ENCODE data around the gene DNAJC15.
"Not testable (repeated sequence)": the region's sequence is repeated elsewhere in the genome, so short reads cannot be mapped to it uniquely, and the experiment has no call there.

DNAJC15 gene

DNA sequence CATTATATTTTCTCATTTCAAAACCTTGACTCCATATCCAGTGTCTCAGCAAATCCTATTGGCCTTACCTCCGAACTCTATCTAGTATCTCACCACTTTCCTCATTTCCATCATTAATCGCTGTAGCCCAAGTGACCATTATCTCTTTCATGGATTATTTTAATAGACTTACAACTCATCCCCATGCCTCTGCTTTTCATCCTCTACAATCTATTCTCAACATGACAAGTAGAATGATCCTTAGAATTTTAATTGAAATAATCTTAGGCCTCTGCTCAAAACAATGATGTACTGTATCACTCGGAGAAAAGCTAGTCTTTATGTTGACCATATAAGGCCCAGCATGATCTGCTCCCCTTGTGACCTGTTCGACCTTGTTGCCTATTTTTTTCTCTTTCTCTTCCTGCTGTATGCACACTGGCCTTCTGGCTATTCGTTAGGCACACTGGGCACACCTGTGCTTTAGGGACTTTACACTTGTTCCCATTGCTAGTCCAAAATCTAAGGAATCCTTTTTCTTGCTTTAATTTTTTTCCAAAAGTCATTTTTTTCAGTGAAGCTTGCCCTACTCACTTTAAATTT, 21.4 kb downstream of the DNAJC15 start:
- Mint-ChIP-seq H3K4me1 (peaks cover 53% of the 10 kb centered on the region), H3K36me3 (peaks cover 10% of the 10 kb centered on the region), H3K27me3 (no peaks in the 10 kb centered on the region), H3K4me3 (peak overlapping the region; percentile 62), H3K9me3 (peaks cover 1% of the 10 kb centered on the region), H3K27ac (peak overlapping the region; percentile 98)
- DNase-seq (ENCODE audit: low spot score in 2 of 2) (no peak), ATAC-seq (ENCODE audit: low read depth) (peak; percentile 22)

DNA sequence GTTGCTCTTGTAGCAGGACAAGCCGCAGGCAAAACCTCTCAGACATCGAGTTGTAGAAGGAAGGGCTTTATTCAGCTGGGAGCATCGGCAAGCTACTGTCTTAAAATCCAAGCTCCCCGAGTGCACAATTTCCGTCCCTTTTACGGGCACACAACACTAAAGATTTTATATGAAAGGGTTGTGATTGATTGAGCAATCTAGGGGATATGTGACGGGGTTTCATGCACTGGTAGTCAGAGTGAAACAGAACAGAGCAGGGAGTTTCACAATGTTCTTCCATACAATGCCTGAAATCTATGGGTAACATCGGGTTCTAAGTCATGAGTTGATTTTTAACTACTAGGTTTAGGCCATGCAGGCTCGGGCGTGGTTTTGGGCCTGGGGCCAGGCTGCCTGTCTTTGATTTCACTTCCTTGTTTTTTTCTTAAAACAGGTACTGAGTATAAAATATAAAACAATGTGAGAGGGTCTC, 22.0 kb downstream of the DNAJC15 start:
- DNase-seq (ENCODE audit: low spot score in 2 of 2), result peak; percentile 46 to 69
- Mint-ChIP-seq H3K4me3 (peak overlapping the region; percentile 62), H3K27ac (peak overlapping the region; percentile 98), H3K4me1 (peaks cover 50% of the 10 kb centered on the region)
- not testable (repeated sequence) for H3K36me3 Mint-ChIP-seq, H3K27me3 Mint-ChIP-seq, H3K9me3 Mint-ChIP-seq
- peak; percentile 73 for ATAC-seq (ENCODE audit: low read depth)

DNA sequence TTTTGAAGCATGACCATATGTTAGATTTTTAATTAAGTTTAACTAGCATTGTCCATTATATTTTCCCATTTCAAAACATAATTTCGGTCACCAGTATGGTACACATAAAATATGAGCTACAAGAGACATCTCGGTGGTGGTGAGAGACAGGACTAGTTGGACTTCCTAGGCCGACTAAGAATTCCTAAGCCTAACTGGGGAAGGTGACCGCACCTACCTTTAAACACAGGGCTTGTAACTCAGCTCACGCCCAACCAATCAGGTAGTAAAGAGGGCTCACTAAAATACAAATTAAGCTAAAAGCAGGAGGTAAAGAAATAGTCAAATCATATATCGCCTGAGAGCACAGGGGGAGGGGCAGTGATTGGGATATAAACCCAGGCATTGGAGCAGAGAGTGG, 22.9 kb downstream of the DNAJC15 start:
- Mint-ChIP-seq H3K36me3 (peaks cover 10% of the 10 kb centered on the region), H3K4me1 (peaks cover 41% of the 10 kb centered on the region), H3K27ac (peak overlapping the region; percentile 98), H3K4me3 (no peak overlapping the region), H3K27me3 (no peaks in the 10 kb centered on the region), H3K9me3 (peaks cover 1% of the 10 kb centered on the region)
- DNase-seq (ENCODE audit: low spot score in 2 of 2) (no peak), ATAC-seq (ENCODE audit: low read depth) (no peak)

DNA sequence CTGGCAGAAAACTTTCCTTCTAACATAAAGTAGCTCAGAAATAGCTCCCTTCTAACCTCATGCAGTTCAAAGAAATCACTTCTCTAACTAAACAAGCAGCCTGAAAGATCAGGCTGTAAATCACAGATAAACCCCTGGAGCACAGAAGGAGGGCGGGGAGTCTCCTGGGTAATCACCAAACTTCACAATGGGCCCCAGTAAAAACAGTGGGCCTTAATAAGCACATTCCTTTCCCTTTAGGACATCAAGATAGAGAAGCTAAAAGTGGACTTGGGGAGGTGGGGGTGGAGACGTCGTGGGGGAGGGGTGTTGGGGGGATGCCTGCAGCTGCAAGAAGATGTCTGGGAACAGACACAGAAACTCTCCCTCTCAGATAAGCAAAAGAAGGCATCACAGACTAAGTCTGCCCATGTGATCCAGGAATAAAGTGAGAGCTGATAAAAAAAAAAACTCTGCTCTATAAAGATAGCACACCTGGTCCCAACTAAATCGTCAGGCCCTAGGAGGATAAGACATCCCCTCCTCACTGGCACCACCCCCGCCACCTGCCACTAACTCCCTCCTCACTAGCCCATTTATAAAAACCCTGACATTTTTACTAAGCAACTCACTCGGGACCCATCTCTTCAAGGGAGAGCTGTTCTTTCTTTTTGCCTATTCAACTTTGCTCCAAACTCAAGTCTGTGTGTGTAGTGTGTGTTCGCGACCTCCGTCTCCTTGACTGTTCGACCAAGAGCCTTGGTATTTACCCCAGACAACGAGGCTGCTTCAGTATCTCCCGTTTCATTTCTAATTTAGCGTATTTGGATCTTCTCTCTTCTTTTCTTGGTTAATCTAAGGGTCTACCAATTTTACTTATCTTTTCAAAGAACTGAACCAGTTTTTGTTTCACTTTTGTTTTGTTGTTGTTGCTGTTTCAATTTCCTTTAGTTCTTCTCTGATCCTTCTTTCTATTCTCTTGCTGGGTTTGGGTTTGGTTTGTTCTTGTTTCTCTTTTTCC, 31.7 kb downstream of the DNAJC15 start:
- peaks cover 22% of the 10 kb centered on the region for H3K4me1 Mint-ChIP-seq
- DNase-seq (ENCODE audit: low spot score in 2 of 2) (no peak), ATAC-seq (ENCODE audit: low read depth) (peak; percentile 75)
- H3K27ac Mint-ChIP-seq, result no peak overlapping the region
- H3K27me3 Mint-ChIP-seq, result no peaks in the 10 kb centered on the region
- H3K36me3 Mint-ChIP-seq, result peaks cover 6% of the 10 kb centered on the region
- H3K4me3 Mint-ChIP-seq, result no peak overlapping the region
- no peaks in the 10 kb centered on the region for H3K9me3 Mint-ChIP-seq

GRCh38 chr13:43057653-43058317, 34.4 kb downstream of the DNAJC15 start:
- Mint-ChIP-seq H3K4me1 (peaks cover 32% of the 10 kb centered on the region), H3K27ac (peak overlapping the region; percentile 23), H3K27me3 (no peaks in the 10 kb centered on the region), H3K4me3 (no peak overlapping the region), H3K9me3 (no peaks in the 10 kb centered on the region), H3K36me3 (peaks cover 17% of the 10 kb centered on the region)
- DNase-seq (ENCODE audit: low spot score in 2 of 2) (no peak), ATAC-seq (ENCODE audit: low read depth) (peak; percentile 10)

GRCh38 chr13:43058318-43058674, 34.9 kb downstream of the DNAJC15 start:
- ATAC-seq (ENCODE audit: low read depth) (no peak), DNase-seq (ENCODE audit: low spot score in 2 of 2) (no peak)
- H3K4me1 Mint-ChIP-seq, result peaks cover 32% of the 10 kb centered on the region
- peaks cover 17% of the 10 kb centered on the region for H3K36me3 Mint-ChIP-seq
- H3K27me3 Mint-ChIP-seq, result no peaks in the 10 kb centered on the region
- H3K27ac Mint-ChIP-seq, result peak overlapping the region; percentile 23
- H3K9me3 Mint-ChIP-seq, result no peaks in the 10 kb centered on the region
- H3K4me3 Mint-ChIP-seq, result peak overlapping the region; percentile 4

DNA sequence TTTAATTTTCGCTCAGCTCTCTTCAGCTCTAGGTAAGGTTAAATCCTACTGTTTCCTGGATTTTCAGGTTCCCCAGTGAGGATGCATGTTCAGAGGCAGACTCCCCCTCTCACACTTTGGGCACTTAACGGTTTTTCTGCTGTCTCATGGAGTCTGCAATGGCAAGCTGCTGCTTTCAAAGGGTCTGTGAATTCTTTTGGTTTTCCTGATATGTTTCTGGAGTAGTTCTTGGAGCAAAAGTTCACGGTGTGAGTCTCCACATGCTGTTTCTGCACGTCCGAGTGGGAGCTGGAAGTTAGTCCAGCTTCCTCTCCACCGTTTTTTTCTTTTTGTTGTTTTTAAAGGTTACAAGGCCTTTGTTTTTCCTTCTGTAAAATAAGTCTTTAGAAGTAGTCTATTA, 35.4 kb downstream of the DNAJC15 start:
- no peaks in the 10 kb centered on the region for H3K9me3 Mint-ChIP-seq
- peaks cover 17% of the 10 kb centered on the region for H3K36me3 Mint-ChIP-seq
- peaks cover 35% of the 10 kb centered on the region for H3K4me1 Mint-ChIP-seq
- no peak overlapping the region for H3K27ac Mint-ChIP-seq
- no peaks in the 10 kb centered on the region for H3K27me3 Mint-ChIP-seq
- peak overlapping the region; percentile 19 for H3K4me3 Mint-ChIP-seq
- DNase-seq (ENCODE audit: low spot score in 2 of 2), result no peak
- ATAC-seq (ENCODE audit: low read depth), result no peak

DNA sequence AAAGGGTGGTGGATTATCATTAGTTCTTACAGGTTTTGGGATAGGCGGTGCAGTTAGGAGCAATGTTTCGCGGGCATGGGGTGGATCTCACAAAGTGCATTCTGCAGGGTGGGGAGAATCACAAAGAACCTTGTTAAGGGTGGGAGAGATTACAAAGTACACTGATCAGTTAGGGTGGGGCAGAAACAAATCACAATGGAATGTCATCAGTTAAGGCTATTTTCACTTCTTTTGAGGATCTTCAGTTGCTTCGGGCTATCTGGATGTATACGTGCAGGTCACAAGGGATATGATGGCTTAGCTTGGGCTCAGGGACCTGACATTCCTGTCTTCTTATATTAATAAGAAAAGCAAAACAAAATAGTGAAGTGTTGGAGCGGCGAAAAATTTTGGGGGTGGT, 36.4 kb downstream of the DNAJC15 start:
- Mint-ChIP-seq H3K36me3 (peaks cover 17% of the 10 kb centered on the region), H3K4me1 (peaks cover 40% of the 10 kb centered on the region)
- not testable (repeated sequence) for H3K4me3 Mint-ChIP-seq; H3K9me3 Mint-ChIP-seq; H3K27me3 Mint-ChIP-seq; DNase-seq (ENCODE audit: low spot score in 2 of 2); ATAC-seq (ENCODE audit: low read depth); H3K27ac Mint-ChIP-seq

DNA sequence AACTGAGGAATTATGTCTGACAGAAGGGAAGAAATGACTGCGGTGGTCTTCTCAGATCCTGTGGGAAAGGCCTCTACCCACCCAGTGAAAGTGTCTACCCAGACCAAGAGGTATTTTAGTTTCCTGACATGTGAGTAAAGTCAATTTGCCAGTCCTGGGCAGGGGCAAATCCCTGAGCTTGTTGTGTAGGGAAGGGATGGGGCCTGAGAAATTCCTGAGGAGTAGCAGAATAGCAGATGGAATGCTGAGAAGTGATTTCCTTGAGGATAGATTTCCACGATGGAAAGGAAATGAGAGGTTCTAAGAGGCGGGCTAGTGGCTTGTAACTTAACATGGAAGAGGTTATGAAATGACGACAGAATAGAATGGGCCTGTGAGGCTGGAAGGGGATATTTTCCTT, 37.4 kb downstream of the DNAJC15 start:
- DNase-seq (ENCODE audit: low spot score in 2 of 2); H3K27me3 Mint-ChIP-seq; H3K27ac Mint-ChIP-seq; H3K9me3 Mint-ChIP-seq; H3K4me3 Mint-ChIP-seq; ATAC-seq (ENCODE audit: low read depth): not testable (repeated sequence)
- peaks cover 17% of the 10 kb centered on the region for H3K36me3 Mint-ChIP-seq
- peaks cover 40% of the 10 kb centered on the region for H3K4me1 Mint-ChIP-seq

- no peak overlapping the region for H3K27ac Mint-ChIP-seq
- no peak for DNase-seq (ENCODE audit: low spot score in 2 of 2)
- peaks cover 20% of the 10 kb centered on the region for H3K36me3 Mint-ChIP-seq
- ATAC-seq (ENCODE audit: low read depth), result no peak
- H3K9me3 Mint-ChIP-seq, result no peaks in the 10 kb centered on the region
- peaks cover 37% of the 10 kb centered on the region for H3K4me1 Mint-ChIP-seq
- H3K4me3 Mint-ChIP-seq, result no peak overlapping the region
- no peaks in the 10 kb centered on the region for H3K27me3 Mint-ChIP-seq
Observed at GRCh38 chr13:43061496-43062280, 38.3 kb downstream of the DNAJC15 start.

DNA sequence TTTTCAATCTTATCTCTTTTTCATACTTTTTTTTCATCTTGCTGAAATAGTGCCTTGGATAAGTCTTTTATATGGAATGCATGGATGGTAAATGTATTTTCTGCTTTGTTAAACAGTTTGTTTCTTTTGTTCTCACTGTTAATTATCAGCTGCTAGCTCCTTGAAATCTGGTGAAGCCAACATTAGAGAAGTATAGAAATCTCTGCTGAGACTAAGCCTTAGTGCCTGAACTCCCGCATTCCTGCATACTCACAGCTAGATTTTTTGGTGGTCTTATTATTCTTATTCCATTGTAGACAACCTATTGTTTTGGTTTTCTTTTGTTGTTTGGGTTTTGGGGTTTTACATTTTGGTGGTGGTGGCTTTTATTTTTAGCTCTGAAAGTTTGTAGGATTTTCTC, 48.4 kb downstream of the DNAJC15 start:
- Mint-ChIP-seq H3K4me3 (no peak overlapping the region), H3K4me1 (peaks cover 22% of the 10 kb centered on the region)

DNA sequence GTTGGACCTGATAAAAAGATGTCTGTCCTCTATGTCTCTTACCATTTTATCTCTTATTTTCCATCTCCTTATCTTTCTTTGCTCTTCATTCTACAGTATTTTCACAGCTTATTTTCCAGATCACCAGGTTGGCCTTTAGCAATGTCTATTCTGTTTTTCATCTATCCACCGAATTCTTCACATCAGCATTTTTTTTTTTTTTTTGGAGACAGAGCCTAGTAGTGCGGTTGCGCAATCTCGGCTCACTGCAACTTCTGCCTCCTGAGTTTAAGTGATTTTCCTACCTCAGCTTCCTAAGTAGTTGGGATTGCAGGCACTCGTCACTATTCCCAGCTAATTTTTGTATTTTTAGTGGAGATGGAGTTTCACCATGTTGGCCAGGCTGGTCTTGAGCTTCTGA, 49.0 kb downstream of the DNAJC15 start:
- Mint-ChIP-seq H3K4me1 (peaks cover 23% of the 10 kb centered on the region), H3K27me3 (no peaks in the 10 kb centered on the region), H3K4me3 (no peak overlapping the region), H3K9me3 (peaks cover 1% of the 10 kb centered on the region), H3K36me3 (peaks cover 25% of the 10 kb centered on the region), H3K27ac (no peak overlapping the region)
- ATAC-seq (ENCODE audit: low read depth), result no peak
- DNase-seq (ENCODE audit: low spot score in 2 of 2), result no peak

More for the DNA sequence above, 48.4 kb downstream of the DNAJC15 start:
- Mint-ChIP-seq H3K36me3 (peaks cover 25% of the 10 kb centered on the region), H3K27me3 (no peaks in the 10 kb centered on the region), H3K27ac (no peak overlapping the region), H3K9me3 (peaks cover 1% of the 10 kb centered on the region)
- ATAC-seq (ENCODE audit: low read depth), result no peak
- DNase-seq (ENCODE audit: low spot score in 2 of 2), result no peak

DNA sequence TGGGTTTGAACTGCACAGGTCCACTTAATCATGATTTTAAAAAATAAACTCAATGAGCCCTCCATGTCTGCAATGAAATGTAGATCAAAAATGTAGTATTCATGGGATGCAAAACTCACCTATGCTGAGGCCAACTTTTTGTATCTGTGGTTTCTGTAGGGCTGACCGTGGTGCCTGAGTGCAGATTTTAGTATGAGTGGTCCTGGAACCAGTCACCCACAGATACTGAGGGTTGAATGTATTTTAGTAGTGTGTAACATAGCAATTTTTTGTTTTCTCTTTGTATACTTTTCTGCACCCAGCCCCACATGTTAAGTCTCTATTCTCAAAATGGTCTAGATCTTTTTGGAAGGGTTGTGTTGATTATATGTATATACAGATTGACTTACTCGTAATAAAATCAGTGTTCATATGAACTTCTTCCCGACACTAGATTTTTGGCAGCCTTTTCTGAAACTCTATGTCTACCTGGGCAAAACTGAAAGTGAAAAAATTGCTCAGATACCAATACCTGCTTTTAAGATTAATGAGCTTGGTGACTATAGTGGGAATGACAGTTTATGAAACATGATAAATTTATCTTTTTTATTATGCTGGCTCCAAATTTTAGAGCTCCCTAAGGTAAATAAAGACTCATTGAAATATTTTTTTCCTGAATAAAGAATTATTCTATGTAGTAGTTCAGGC, 51.6 kb downstream of the DNAJC15 start:
- Mint-ChIP-seq H3K27me3 (no peaks in the 10 kb centered on the region), H3K36me3 (peaks cover 32% of the 10 kb centered on the region), H3K4me1 (peaks cover 28% of the 10 kb centered on the region), H3K4me3 (peak overlapping the region; percentile 57), H3K27ac (peak overlapping the region; percentile 43), H3K9me3 (peaks cover 1% of the 10 kb centered on the region)
- ATAC-seq (ENCODE audit: low read depth) (peak; percentile 52), DNase-seq (ENCODE audit: low spot score in 2 of 2) (no peak)
